Endothelial cell of umbilical vein (primary cell): ENCODE measurements around the gene ZNF276. TPM values are rescaled to one million over a fixed set of nuclear protein-coding genes. Genes with fewer than 3 reads are reported as not detected.

Experiments
- BruUV-seq: library from RNA; stranded (reverse); fragments of 400-500 nt; replicated peaks from 2 replicates; lab custom pipeline; 2021; lab: Mats Ljungman, UMichigan
- CTCF ChIA-PET: fragments of 300-600, 350-600 bp; sonication (Branson Sonifier 250); formaldehyde crosslinking; loops from one replicate; lab custom pipeline; 2021; ENCODE audit warnings: antibody characterized with exemption, inconsistent platforms; lab: Charles Lee
- POLR2A ChIA-PET: fragments of 300-600, 350-600 bp; sonication (Branson Sonifier 250); formaldehyde crosslinking; loops from one replicate; lab custom pipeline; 2021; ENCODE audit warnings: antibody characterized with exemption, inconsistent platforms; lab: Charles Lee
- DNase-seq: peaks from one replicate; pipeline ENCODE4 v3.0.0-alpha.2; 2011; ENCODE audit warnings: low read depth, low spot score
- FAIRE-seq: peaks from 2 replicates; lab custom pipeline; 2011; peaks lifted over from hg19 to GRCh38; lab: Jason Lieb, UNC
- H2AFZ ChIP-seq: 2 replicates; pipeline ENCODE4 v1.6.0; 2012; ENCODE audit warnings: low read depth, low read length, control low read depth, inconsistent platforms
- H3K27ac ChIP-seq: 2 replicates; pipeline ENCODE4 v1.5.1; 2011; ENCODE audit warnings: low read depth, mild to moderate bottlenecking, control low read depth, low read length, moderate library complexity; ENCODE audit not compliant: insufficient read depth
- H3K27me3 ChIP-seq, 2 experiments: 2 replicates each; pipeline versions ENCODE4 v1.6.0 to v1.6.1; 2011; ENCODE audit warnings: low read length in 2 of 2, mixed read lengths in 1 of 2; ENCODE audit not compliant: control insufficient read depth in 2 of 2, insufficient read depth in 2 of 2
- H3K36me3 ChIP-seq, 2 experiments: 2 replicates in 1 of 2; 3 replicates in 1 of 2; pipeline ENCODE4 v1.5.1; 2011; ENCODE audit warnings: low read length in 2 of 2, mild to moderate bottlenecking in 1 of 2, moderate library complexity in 1 of 2; ENCODE audit not compliant: control insufficient read depth in 2 of 2, insufficient read depth in 2 of 2; ENCODE audit errors: extremely low read depth in 1 of 2
- H3K4me1 ChIP-seq: 3 replicates; pipeline ENCODE4 v1.5.1; 2011; ENCODE audit warnings: mild to moderate bottlenecking, low read length; ENCODE audit not compliant: control insufficient read depth, insufficient read depth; ENCODE audit errors: extremely low read depth
- H3K4me2 ChIP-seq: 2 replicates; pipeline ENCODE4 v1.6.1; 2011; ENCODE audit warnings: low read length, control low read depth, mixed read lengths; ENCODE audit not compliant: insufficient read depth
- H3K4me3 ChIP-seq, 3 experiments: fragments of 200-600 bp in 1 of 3; sonication (generic), shearing (Covaris generic) in 1 of 3; replicated peaks in 1 of 3; 2 replicates each; pipeline ENCODE4 v1.5.1; 2011 to 2016; ENCODE audit warnings: control low read depth in 3 of 3, low read length in 3 of 3, mild to moderate bottlenecking in 2 of 3, inconsistent platforms in 1 of 3, low read depth in 1 of 3, moderate library complexity in 1 of 3; ENCODE audit not compliant: insufficient read depth in 1 of 3
- H3K79me2 ChIP-seq: 2 replicates; pipeline ENCODE4 v1.6.0; 2012; ENCODE audit warnings: low read length, inconsistent platforms; ENCODE audit not compliant: control insufficient read depth, insufficient read depth
- H3K9ac ChIP-seq: replicated peaks from 2 replicates; pipeline ENCODE3; 2011; ENCODE audit warnings: low read length, control low read depth; ENCODE audit not compliant: insufficient read depth; ENCODE audit errors: extremely low read depth
- H3K9me1 ChIP-seq: replicated peaks from 3 replicates; pipeline ENCODE4 v1.6.0; 2011; ENCODE audit warnings: mild to moderate bottlenecking, low read length; ENCODE audit not compliant: control insufficient read depth, insufficient read depth; ENCODE audit errors: extremely low read depth
- H3K9me3 ChIP-seq: replicated peaks from 2 replicates; pipeline ENCODE4 v1.5.1; 2012; ENCODE audit warnings: low read length, inconsistent platforms; ENCODE audit not compliant: control insufficient read depth, insufficient read depth
- H4K20me1 ChIP-seq: replicated peaks from 2 replicates; pipeline ENCODE3; 2011; ENCODE audit warnings: mild to moderate bottlenecking, low read length; ENCODE audit not compliant: control insufficient read depth, insufficient read depth; ENCODE audit errors: extremely low read depth
- EZH2 ChIP-seq: IDR thresholded peaks from 2 replicates; pipeline ENCODE4 v1.6.1; 2012; ENCODE audit warnings: borderline replicate concordance, low read depth, mild to moderate bottlenecking, moderate library complexity, low read length, inconsistent platforms; ENCODE audit not compliant: severe bottlenecking
- FOS ChIP-seq: IDR thresholded peaks from 2 replicates; pipeline ENCODE4 v1.6.1; 2011; ENCODE audit warnings: mild to moderate bottlenecking, low read length, moderate library complexity, borderline replicate concordance; ENCODE audit not compliant: insufficient read depth
- GATA2 ChIP-seq: IDR thresholded peaks from 2 replicates; pipeline ENCODE4 v1.7.0; 2011; ENCODE audit warnings: low read depth, mild to moderate bottlenecking, moderate library complexity, mixed read lengths, low read length; ENCODE audit not compliant: insufficient read length, insufficient read depth
- JUN ChIP-seq: IDR thresholded peaks from 2 replicates; pipeline ENCODE4 v1.6.1; 2011; ENCODE audit warnings: borderline replicate concordance, low read depth; ENCODE audit not compliant: insufficient read length, insufficient read depth
- MYC ChIP-seq: IDR thresholded peaks from one replicate; pipeline ENCODE4 v1.6.1; 2011; ENCODE audit warnings: mild to moderate bottlenecking, low read depth, low read length
- POLR2A ChIP-seq: IDR thresholded peaks from 2 replicates; pipeline ENCODE4 v1.6.1; 2012; ENCODE audit warnings: low read depth, mild to moderate bottlenecking, control low read depth, low read length
- POLR2AphosphoS5 ChIP-seq: IDR thresholded peaks from 2 replicates; pipeline ENCODE4 v1.6.1; 2012; ENCODE audit warnings: low read depth, mild to moderate bottlenecking, control low read depth, low read length, moderate library complexity; ENCODE audit not compliant: insufficient read depth
- dilution Hi-C: fragments of 300-500 bp; cut with MboI; formaldehyde crosslinking; loops from one replicate; pipeline ENCODE4 v1.15.0; 2019; ENCODE audit warnings: low sequenced_read_pairs; ENCODE audit not compliant: extremely low pct_ligation_motif_present
- intact Hi-C: fragments of 100-400 bp; cut with micrococcal nuclease; formaldehyde crosslinking; loops from one replicate; pipeline ENCODE4 v1.10.0; 2022
- polyA plus RNA-seq, 4 experiments: library from polyadenylated mRNA; depleted of rRNA in 3 of 4; stranded (reverse) in 3 of 4; unstranded in 1 of 4; fragments of >200 nt; gene quantifications; 2 replicates each; pipeline versions ENCODE4 v1.2.1 to v1.2.3, GENCODE V29; 2011 to 2012; ENCODE audit warnings: missing spikeins in 1 of 4
- total RNA-seq: library from RNA; stranded (reverse); gene quantifications from 2 replicates; pipeline ENCODE4 v1.2.3, GENCODE V29; 2021
- TF ChIP-seq, protein P1 (sequence below): IDR thresholded peaks from 2 replicates; pipeline ENCODE4 v1.6.1; 2011; ENCODE audit not compliant: insufficient read depth, insufficient read length
- TF ChIP-seq, protein P2 (sequence below), 2 donors: IDR thresholded peaks; 1 replicate in 1 of 2; 2 replicates in 1 of 2; pipeline ENCODE4 v1.5.1; 2011; ENCODE audit warnings: low read length in 2 of 2, mild to moderate bottlenecking in 2 of 2, moderate library complexity in 2 of 2, control low read depth in 1 of 2, inconsistent platforms in 1 of 2, low read depth in 1 of 2; ENCODE audit not compliant: insufficient read depth in 1 of 2; ENCODE audit errors: extremely low read depth in 1 of 2

Gene ZNF276
- total and polyA plus RNA-seq, 2 donors (not counting 3 experiments of a cell fraction or from before 2014, with no cell fraction given) = 36.6 to 40.0 TPM

DNA sequence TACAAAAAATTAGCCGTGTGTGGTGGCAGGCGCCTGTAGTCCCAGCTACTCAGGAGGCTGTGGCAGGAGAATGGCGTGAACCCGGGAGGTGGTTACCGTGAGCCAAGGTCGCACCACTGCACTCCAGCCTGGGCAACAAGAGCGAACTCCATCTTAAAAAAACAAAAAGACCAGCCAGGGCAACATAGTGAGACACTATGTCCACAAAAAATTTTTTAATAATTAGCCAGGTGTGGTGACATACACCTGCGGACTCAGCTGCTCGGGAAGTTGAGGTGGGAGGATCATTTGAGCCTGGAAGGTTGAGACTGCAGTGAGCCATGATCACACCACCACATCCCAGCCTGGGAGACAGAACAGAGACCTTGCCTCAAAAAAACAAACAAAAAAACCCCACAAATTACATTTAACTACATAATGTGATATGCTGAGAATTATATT lies 66.0 kb downstream of the ZNF276 start:
- POLR2A ChIA-PET = no interaction called here
- no peak overlapping the region for H3K4me3 ChIP-seq
- no peak overlapping the region for H2AFZ ChIP-seq
- no peak overlapping the region for H3K4me2 ChIP-seq
- intact Hi-C loops (no loop called here), dilution Hi-C loops (no loop called here)
- no TSS peak for BruUV-seq
- FAIRE-seq (no peak), DNase-seq (no peak)
- TF ChIP-seq EZH2 (no peak), POLR2AphosphoS5 (no peak), POLR2A (no peak), JUN (no peak), MYC (no peak), GATA2 (no peak), FOS (no peak)
- TF ChIP-seq, protein P1, sequence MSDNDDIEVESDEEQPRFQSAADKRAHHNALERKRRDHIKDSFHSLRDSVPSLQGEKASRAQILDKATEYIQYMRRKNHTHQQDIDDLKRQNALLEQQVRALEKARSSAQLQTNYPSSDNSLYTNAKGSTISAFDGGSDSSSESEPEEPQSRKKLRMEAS = no peak
- TF ChIP-seq, protein P2, sequence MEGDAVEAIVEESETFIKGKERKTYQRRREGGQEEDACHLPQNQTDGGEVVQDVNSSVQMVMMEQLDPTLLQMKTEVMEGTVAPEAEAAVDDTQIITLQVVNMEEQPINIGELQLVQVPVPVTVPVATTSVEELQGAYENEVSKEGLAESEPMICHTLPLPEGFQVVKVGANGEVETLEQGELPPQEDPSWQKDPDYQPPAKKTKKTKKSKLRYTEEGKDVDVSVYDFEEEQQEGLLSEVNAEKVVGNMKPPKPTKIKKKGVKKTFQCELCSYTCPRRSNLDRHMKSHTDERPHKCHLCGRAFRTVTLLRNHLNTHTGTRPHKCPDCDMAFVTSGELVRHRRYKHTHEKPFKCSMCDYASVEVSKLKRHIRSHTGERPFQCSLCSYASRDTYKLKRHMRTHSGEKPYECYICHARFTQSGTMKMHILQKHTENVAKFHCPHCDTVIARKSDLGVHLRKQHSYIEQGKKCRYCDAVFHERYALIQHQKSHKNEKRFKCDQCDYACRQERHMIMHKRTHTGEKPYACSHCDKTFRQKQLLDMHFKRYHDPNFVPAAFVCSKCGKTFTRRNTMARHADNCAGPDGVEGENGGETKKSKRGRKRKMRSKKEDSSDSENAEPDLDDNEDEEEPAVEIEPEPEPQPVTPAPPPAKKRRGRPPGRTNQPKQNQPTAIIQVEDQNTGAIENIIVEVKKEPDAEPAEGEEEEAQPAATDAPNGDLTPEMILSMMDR (IDR thresholded peaks at IDR 0.05; ENCODE audit: extremely low read depth in 1 of 2, insufficient read depth in 1 of 2, low read depth in 1 of 2, low read length in 2 of 2) = no peak
- H3K4me1 ChIP-seq = no peaks in the 10 kb centered on the region
- H3K36me3 ChIP-seq = peaks cover 0 to 6% of the 10 kb centered on the region in 2 experiments
- no peaks in the 10 kb centered on the region for H3K9me3 ChIP-seq
- no peaks in the 10 kb centered on the region for H3K79me2 ChIP-seq
- H3K27ac ChIP-seq = no peak overlapping the region
- H3K9ac ChIP-seq = no peak overlapping the region
- no peaks in the 10 kb centered on the region for H4K20me1 ChIP-seq
- H3K27me3 ChIP-seq = no peaks in the 10 kb centered on the region
- H3K9me1 ChIP-seq = no peaks in the 10 kb centered on the region
- CTCF ChIA-PET = no interaction called here

Other genes with a start within 250 kb of the ZNF276 start
- 184 and 191 TPM in 2 replicates for gene ANKRD11, start 231.0 kb upstream of the ZNF276 start, total RNA-seq
- 49.5 and 55.8 TPM in 2 replicates for gene ANKRD11, start 231.0 kb upstream of the ZNF276 start, polyA plus RNA-seq
- gene SPG7, start 213.1 kb upstream of the ZNF276 start, total RNA-seq = 139 and 146 TPM in 2 replicates
- gene SPG7, start 213.1 kb upstream of the ZNF276 start, polyA plus RNA-seq = 85.8 and 90.2 TPM in 2 replicates
- gene RPL13, start 160.9 kb upstream of the ZNF276 start, total RNA-seq = 1,463 and 1,769 TPM in 2 replicates
- gene RPL13, start 160.9 kb upstream of the ZNF276 start, polyA plus RNA-seq = 5,670 and 7,559 TPM in 2 replicates
- gene CPNE7, start 145.8 kb upstream of the ZNF276 start, total RNA-seq = 1.5 and 2.0 TPM in 2 replicates
- gene CPNE7, start 145.8 kb upstream of the ZNF276 start, polyA plus RNA-seq = 5.4 and 5.9 TPM in 2 replicates
- 0.44 and 0.60 TPM in 2 replicates for gene DPEP1, start 107.9 kb upstream of the ZNF276 start, total RNA-seq
- 0.37 and 0.99 TPM in 2 replicates for gene DPEP1, start 107.9 kb upstream of the ZNF276 start, polyA plus RNA-seq
- 83.9 and 86.3 TPM in 2 replicates for gene CHMP1A, start 63.8 kb upstream of the ZNF276 start, total RNA-seq
- 101 and 110 TPM in 2 replicates for gene CHMP1A, start 63.8 kb upstream of the ZNF276 start, polyA plus RNA-seq
- 11.4 and 13.7 TPM in 2 replicates for gene SPATA33, start 63.7 kb upstream of the ZNF276 start, total RNA-seq
- gene SPATA33, start 63.7 kb upstream of the ZNF276 start, polyA plus RNA-seq = 3.5 and 4.7 TPM in 2 replicates
- gene CDK10, start 34.8 kb upstream of the ZNF276 start, total RNA-seq = 84.0 and 99.9 TPM in 2 replicates
- gene CDK10, start 34.8 kb upstream of the ZNF276 start, polyA plus RNA-seq = 74.5 and 83.8 TPM in 2 replicates
- gene SPATA2L, start 19.8 kb upstream of the ZNF276 start, total RNA-seq = 7.4 and 8.7 TPM in 2 replicates
- 7.3 and 11.6 TPM in 2 replicates for gene SPATA2L, start 19.8 kb upstream of the ZNF276 start, polyA plus RNA-seq
- gene VPS9D1, start 639 bp upstream of the ZNF276 start, total RNA-seq = 15.5 and 18.3 TPM in 2 replicates
- gene VPS9D1, start 639 bp upstream of the ZNF276 start, polyA plus RNA-seq = 17.3 and 19.0 TPM in 2 replicates
- gene FANCA, start 95.1 kb downstream of the ZNF276 start, total RNA-seq = 71.9 and 78.7 TPM in 2 replicates
- 33.3 and 34.4 TPM in 2 replicates for gene FANCA, start 95.1 kb downstream of the ZNF276 start, polyA plus RNA-seq
- gene SPIRE2, start 106.9 kb downstream of the ZNF276 start, total RNA-seq = 2.4 and 3.1 TPM in 2 replicates
- gene SPIRE2, start 106.9 kb downstream of the ZNF276 start, polyA plus RNA-seq = 1.2 and 1.5 TPM in 2 replicates
- gene TCF25, start 152.1 kb downstream of the ZNF276 start, total RNA-seq = 234 and 238 TPM in 2 replicates
- 193 and 194 TPM in 2 replicates for gene TCF25, start 152.1 kb downstream of the ZNF276 start, polyA plus RNA-seq
- 3.2 and 4.0 TPM in 2 replicates for gene MC1R, start 197.3 kb downstream of the ZNF276 start, total RNA-seq
- gene MC1R, start 197.3 kb downstream of the ZNF276 start, polyA plus RNA-seq = 4.2 and 4.9 TPM in 2 replicates
- 164 and 215 TPM in 2 replicates for gene TUBB3, start 201.8 kb downstream of the ZNF276 start, total RNA-seq
- 170 and 214 TPM in 2 replicates for gene TUBB3, start 201.8 kb downstream of the ZNF276 start, polyA plus RNA-seq
- gene DEF8, start 227.2 kb downstream of the ZNF276 start, total RNA-seq = 82.6 and 93.5 TPM in 2 replicates
- 193 and 221 TPM in 2 replicates for gene DEF8, start 227.2 kb downstream of the ZNF276 start, polyA plus RNA-seq